ENCODE results near the gene CDH4. TPM values are rescaled to one million over a fixed set of nuclear protein-coding genes. Genes with fewer than 3 reads are reported as not detected.

The CDH4 gene
- total RNA-seq, 4 donors from 2014 or later: not detected

DNA sequence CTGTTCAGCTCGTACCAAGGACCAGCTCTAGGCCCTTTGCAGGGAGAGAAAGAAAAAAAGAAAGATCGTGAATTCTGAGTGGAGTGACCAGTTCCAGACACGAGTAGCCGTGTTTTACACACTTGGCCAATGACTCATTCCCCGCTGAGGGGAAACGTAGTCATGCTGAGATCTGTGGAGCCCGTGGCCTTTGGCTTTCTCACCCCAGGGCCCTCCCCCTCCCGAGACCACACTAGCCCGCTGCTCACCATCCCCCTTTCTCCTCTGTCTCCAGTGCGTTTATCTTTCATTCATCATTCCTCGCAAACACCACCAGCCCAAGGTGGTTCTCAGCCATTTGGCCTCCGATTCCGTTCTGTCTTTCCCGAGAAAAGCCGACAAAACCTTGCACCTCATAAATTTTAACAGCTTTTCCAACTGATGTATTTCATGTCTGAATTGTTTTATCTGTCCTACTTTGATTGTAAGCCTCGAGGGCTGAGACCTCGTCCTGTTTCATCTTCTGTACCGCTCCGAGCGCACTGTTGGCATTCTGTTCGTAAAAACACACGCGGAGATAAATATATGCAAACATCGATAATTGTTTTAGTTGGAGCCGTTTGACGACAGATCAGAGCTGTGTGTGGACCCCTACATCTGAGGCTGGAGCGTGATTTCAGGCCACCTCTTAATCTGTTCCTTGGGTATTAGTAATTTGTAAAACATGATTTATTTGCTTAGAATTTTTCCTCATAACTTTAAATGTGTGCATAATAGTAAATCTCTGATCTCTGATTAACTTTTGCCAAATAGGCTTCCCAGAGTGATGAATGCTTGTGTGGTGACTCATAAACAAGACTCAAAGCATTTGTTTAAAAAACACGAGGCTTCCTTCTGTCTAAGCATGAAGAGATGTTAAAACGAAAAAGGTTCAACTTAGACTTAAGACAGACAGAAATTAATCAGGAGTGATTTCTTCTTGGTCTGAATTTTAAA is 336.6 kb downstream of the CDH4 start:
- H3K4me1 ChIP-seq: peaks cover 0 to 6% (median 0%) of the 10 kb centered on the region in 4 donors
- peaks cover 0 to 5% of the 10 kb centered on the region in 2 donors for H3K9me3 ChIP-seq
- H3K27me3 ChIP-seq: no peaks in the 10 kb centered on the region
- TF ChIP-seq EP300 (IDR thresholded peaks at IDR 0.05; ENCODE audit: low read depth): no peak
- TF ChIP-seq POLR2AphosphoS5 (IDR thresholded peaks at IDR 0.05): no peak
- TF ChIP-seq, protein P1, sequence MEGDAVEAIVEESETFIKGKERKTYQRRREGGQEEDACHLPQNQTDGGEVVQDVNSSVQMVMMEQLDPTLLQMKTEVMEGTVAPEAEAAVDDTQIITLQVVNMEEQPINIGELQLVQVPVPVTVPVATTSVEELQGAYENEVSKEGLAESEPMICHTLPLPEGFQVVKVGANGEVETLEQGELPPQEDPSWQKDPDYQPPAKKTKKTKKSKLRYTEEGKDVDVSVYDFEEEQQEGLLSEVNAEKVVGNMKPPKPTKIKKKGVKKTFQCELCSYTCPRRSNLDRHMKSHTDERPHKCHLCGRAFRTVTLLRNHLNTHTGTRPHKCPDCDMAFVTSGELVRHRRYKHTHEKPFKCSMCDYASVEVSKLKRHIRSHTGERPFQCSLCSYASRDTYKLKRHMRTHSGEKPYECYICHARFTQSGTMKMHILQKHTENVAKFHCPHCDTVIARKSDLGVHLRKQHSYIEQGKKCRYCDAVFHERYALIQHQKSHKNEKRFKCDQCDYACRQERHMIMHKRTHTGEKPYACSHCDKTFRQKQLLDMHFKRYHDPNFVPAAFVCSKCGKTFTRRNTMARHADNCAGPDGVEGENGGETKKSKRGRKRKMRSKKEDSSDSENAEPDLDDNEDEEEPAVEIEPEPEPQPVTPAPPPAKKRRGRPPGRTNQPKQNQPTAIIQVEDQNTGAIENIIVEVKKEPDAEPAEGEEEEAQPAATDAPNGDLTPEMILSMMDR (IDR thresholded peaks at IDR 0.05): no peak
- no peak for TF ChIP-seq POLR2A (IDR thresholded peaks at IDR 0.05)
- WGBS, 2 donors (ENCODE audit: low coverage in 1 of 2): 32 to 42% methylated on average over 25 to 29 of the region's 29 CpGs
- H3K27ac ChIP-seq: no peak overlapping the region
- H3K4me3 ChIP-seq: no peak overlapping the region
- intact Hi-C loops (cut with DNase I; ENCODE audit: low total_unique reads) (no loop called here), in situ Hi-C loops (cut with MboI; ENCODE audit: low pct_ligation_motif_present in 1 of 4, low pct_unique_long_range_greater_than_20kb in 1 of 4, low sequenced_read_pairs in 3 of 4) (no loop called here)
- H3K36me3 ChIP-seq: no peaks in the 10 kb centered on the region
- DNase-seq: no peak

DNA sequence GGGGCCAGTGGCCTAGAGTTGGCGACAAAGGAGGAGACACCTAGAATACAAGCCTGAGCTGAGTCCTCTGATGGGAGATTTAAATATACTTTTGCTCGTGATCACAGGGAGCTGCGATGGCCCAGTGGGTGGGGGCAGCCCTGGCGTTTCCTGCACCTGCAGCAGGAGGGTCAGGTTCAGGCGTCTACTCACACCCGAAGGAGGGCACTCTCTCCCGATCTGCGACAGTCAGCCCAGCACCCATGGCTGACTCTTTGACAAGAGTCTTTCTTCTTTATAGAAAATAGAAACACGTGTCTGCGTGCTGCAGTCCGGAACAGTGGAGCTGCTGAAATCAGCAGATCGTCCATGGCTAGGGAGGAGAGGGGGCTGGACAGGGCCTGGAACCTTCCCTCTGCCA is 338.2 kb downstream of the CDH4 start:
- intact Hi-C loops (cut with DNase I; ENCODE audit: low total_unique reads): no loop called here
- H3K27me3 ChIP-seq: no peaks in the 10 kb centered on the region
- no peak for DNase-seq

DNA sequence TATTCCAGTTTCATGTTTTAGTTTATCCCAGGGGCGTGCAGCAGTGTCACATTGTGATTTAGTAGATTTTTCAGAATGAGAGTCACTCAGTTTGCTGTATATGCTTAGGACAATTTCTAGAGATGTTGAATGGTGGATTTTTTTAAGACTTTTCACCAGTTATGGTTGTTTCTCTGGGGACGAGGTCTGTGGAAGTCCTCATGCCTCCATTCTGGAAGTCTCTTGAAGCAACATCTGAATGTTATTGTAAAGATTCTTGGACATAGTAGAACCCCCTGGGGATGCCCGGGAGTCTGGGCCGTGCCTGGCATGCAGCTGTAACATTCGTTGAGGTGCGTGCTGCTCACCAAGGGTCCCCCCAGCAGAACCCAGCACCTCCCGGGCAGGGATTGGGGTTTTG is 341.5 kb downstream of the CDH4 start:
- WGBS, 2 donors (ENCODE audit: low coverage in 1 of 2): 76 to 79% methylated on average over 2 to 7 of the region's 7 CpGs
- in situ Hi-C loops (cut with MboI; ENCODE audit: low pct_ligation_motif_present in 1 of 4, low pct_unique_long_range_greater_than_20kb in 1 of 4, low sequenced_read_pairs in 3 of 4): no loop called here

More for the DNA sequence above, 338.2 kb downstream of the CDH4 start:
- TF ChIP-seq, protein P1 (IDR thresholded peaks at IDR 0.05): no peak
- no peak for TF ChIP-seq POLR2AphosphoS5 (IDR thresholded peaks at IDR 0.05)
- no peak for TF ChIP-seq POLR2A (IDR thresholded peaks at IDR 0.05)
- no peak for TF ChIP-seq EP300 (IDR thresholded peaks at IDR 0.05; ENCODE audit: low read depth)
- H3K4me3 ChIP-seq: no peak overlapping the region
- H3K9me3 ChIP-seq: peaks cover 0 to 5% of the 10 kb centered on the region in 2 donors
- WGBS, 2 donors (ENCODE audit: low coverage in 1 of 2): 81% methylated on average over 12 of the region's 12 CpGs; no CpG with 5 or more reads in 1 of the 2 donors
- H3K36me3 ChIP-seq: no peaks in the 10 kb centered on the region
- in situ Hi-C loops (cut with MboI; ENCODE audit: low pct_ligation_motif_present in 1 of 4, low pct_unique_long_range_greater_than_20kb in 1 of 4, low sequenced_read_pairs in 3 of 4): no loop called here
- H3K27ac ChIP-seq: no peak overlapping the region
- peaks cover 0 to 6% (median 0%) of the 10 kb centered on the region in 4 donors for H3K4me1 ChIP-seq

GRCh38 chr20:61594198-61594597 is 342.1 kb downstream of the CDH4 start:
- no peak overlapping the region for H3K27ac ChIP-seq
- no peak overlapping the region for H3K4me3 ChIP-seq
- no peaks in the 10 kb centered on the region for H3K4me1 ChIP-seq
- WGBS, 2 donors (ENCODE audit: low coverage in 1 of 2): 54 to 63% methylated on average over 2 to 8 of the region's 8 CpGs
- peaks cover 5% of the 10 kb centered on the region for H3K27me3 ChIP-seq
- intact Hi-C loops (cut with DNase I; ENCODE audit: low total_unique reads) (no loop called here), in situ Hi-C loops (cut with MboI; ENCODE audit: low pct_ligation_motif_present in 1 of 4, low pct_unique_long_range_greater_than_20kb in 1 of 4, low sequenced_read_pairs in 3 of 4) (no loop called here)
- H3K36me3 ChIP-seq: no peaks in the 10 kb centered on the region
- peaks cover 0 to 5% of the 10 kb centered on the region in 2 donors for H3K9me3 ChIP-seq
- no peak for TF ChIP-seq EP300 (IDR thresholded peaks at IDR 0.05; ENCODE audit: low read depth)
- TF ChIP-seq, protein P1 (IDR thresholded peaks at IDR 0.05): no peak
- no peak for TF ChIP-seq POLR2A (IDR thresholded peaks at IDR 0.05)
- no peak for TF ChIP-seq POLR2AphosphoS5 (IDR thresholded peaks at IDR 0.05)
- DNase-seq: no peak

More for the DNA sequence above, 341.5 kb downstream of the CDH4 start:
- peaks cover 0 to 5% (median 0%) of the 10 kb centered on the region in 4 donors for H3K4me1 ChIP-seq
- intact Hi-C loops (cut with DNase I; ENCODE audit: low total_unique reads): no loop called here
- H3K4me3 ChIP-seq: no peak overlapping the region
- H3K27ac ChIP-seq: no peak overlapping the region
- H3K36me3 ChIP-seq: no peaks in the 10 kb centered on the region
- DNase-seq: no peak
- H3K9me3 ChIP-seq: peaks cover 0 to 5% of the 10 kb centered on the region in 2 donors
- no peak for TF ChIP-seq POLR2A (IDR thresholded peaks at IDR 0.05)
- TF ChIP-seq EP300 (IDR thresholded peaks at IDR 0.05; ENCODE audit: low read depth): no peak
- TF ChIP-seq, protein P1 (IDR thresholded peaks at IDR 0.05): no peak
- no peak for TF ChIP-seq POLR2AphosphoS5 (IDR thresholded peaks at IDR 0.05)
- peaks cover 3% of the 10 kb centered on the region for H3K27me3 ChIP-seq
